HEK293 (cell line): ENCODE results near the gene GRID2.

ENCODE experiments used
- CTCF ChIA-PET: fragments of 350-600 bp; formaldehyde crosslinking; extraction: SDS; loops from one replicate; lab custom pipeline; 2021; ENCODE audit warnings: antibody characterized with exemption; lab: Yijun Ruan, JAX
- POLR2A ChIA-PET: fragments of 300-600 bp; formaldehyde crosslinking; extraction: SDS; loops from one replicate; lab custom pipeline; 2020; ENCODE audit warnings: antibody characterized with exemption, inconsistent platforms; lab: Yijun Ruan, JAX
- H3K27ac ChIP-seq: fragments of 200-500 bp; sonication (Bioruptor generic); 2 replicates; pipeline ENCODE4 v1.5.1; 2014; ENCODE audit warnings: low read depth, low read length, control low read depth, inconsistent platforms; ENCODE audit errors: extremely low read depth
- H3K36me3 ChIP-seq, 2 experiments: fragments of 200-500 bp in 1 of 2; sonication (Bioruptor generic) in 1 of 2; 1 replicate in 1 of 2; 2 replicates in 1 of 2; pipeline ENCODE4 v1.5.1; 2014 to 2017; ENCODE audit warnings: inconsistent platforms in 2 of 2, low read length in 2 of 2; ENCODE audit not compliant: control insufficient read depth in 2 of 2, insufficient read depth in 1 of 2
- H3K4me1 ChIP-seq: fragments of 200-500 bp; sonication (Bioruptor generic); 2 replicates; pipeline ENCODE4 v1.5.1; 2014; ENCODE audit warnings: mild to moderate bottlenecking, low read length, inconsistent platforms; ENCODE audit not compliant: control insufficient read depth, insufficient read depth
- H3K4me3 ChIP-seq: 2 replicates; pipeline ENCODE4 v1.5.1; 2011; ENCODE audit warnings: low read depth, mild to moderate bottlenecking, control low read depth, low read length, moderate library complexity
- H3K9me3 ChIP-seq: fragments of 200-500 bp; sonication (Bioruptor generic); 2 replicates; pipeline ENCODE4 v1.5.1; 2014; ENCODE audit warnings: low read depth, low read length, inconsistent platforms; ENCODE audit not compliant: control insufficient read depth, insufficient read depth
- ZBTB20 ChIP-seq: fragments of 450-650 bp; formaldehyde crosslinking; IDR thresholded peaks from 2 replicates; pipeline ENCODE4 v1.5.1; 2016; ENCODE audit warnings: missing biosample characterization, missing genetic modification characterization
- ZFP41 ChIP-seq: fragments of 450-650 bp; formaldehyde crosslinking; IDR thresholded peaks from 2 replicates; pipeline ENCODE4 v1.5.1; 2016; ENCODE audit warnings: missing biosample characterization, missing genetic modification characterization, borderline replicate concordance
- ZNF114 ChIP-seq: fragments of 450-650 bp; formaldehyde crosslinking; IDR thresholded peaks from 2 replicates; pipeline ENCODE4 v1.5.0; 2017; ENCODE audit warnings: missing biosample characterization, missing genetic modification characterization
- ZNF146 ChIP-seq: fragments of 450-650 bp; formaldehyde crosslinking; IDR thresholded peaks from 2 replicates; pipeline ENCODE4 v1.5.1; 2016; ENCODE audit warnings: missing biosample characterization, missing genetic modification characterization
- ZNF211 ChIP-seq: fragments of 450-650 bp; formaldehyde crosslinking; IDR thresholded peaks from 2 replicates; pipeline ENCODE4 v1.5.1; 2016; ENCODE audit warnings: low read depth, missing biosample characterization, missing genetic modification characterization
- ZNF239 ChIP-seq: fragments of 450-650 bp; formaldehyde crosslinking; IDR thresholded peaks from 2 replicates; pipeline ENCODE4 v1.5.1; 2016; ENCODE audit warnings: missing biosample characterization, missing genetic modification characterization
- ZNF266 ChIP-seq: fragments of 450-650 bp; formaldehyde crosslinking; IDR thresholded peaks from 2 replicates; pipeline ENCODE4 v1.5.1; 2016; ENCODE audit warnings: missing biosample characterization, missing genetic modification characterization, low read depth
- ZNF473 ChIP-seq: fragments of 450-650 bp; formaldehyde crosslinking; IDR thresholded peaks from 2 replicates; pipeline ENCODE4 v1.5.1; 2017; ENCODE audit warnings: missing biosample characterization, missing genetic modification characterization
- ZNF555 ChIP-seq: fragments of 450-650 bp; formaldehyde crosslinking; conservative IDR thresholded peaks from 2 replicates; pipeline ENCODE4 v1.5.1; 2017; ENCODE audit warnings: missing biosample characterization, mild to moderate bottlenecking, missing genetic modification characterization, inconsistent platforms
- ZNF558 ChIP-seq: fragments of 450-650 bp; formaldehyde crosslinking; IDR thresholded peaks from 2 replicates; pipeline ENCODE4 v1.5.1; 2016; ENCODE audit warnings: missing biosample characterization, missing genetic modification characterization
- ZNF654 ChIP-seq: fragments of 450-650 bp; formaldehyde crosslinking; IDR thresholded peaks from 2 replicates; pipeline ENCODE4 v1.5.1; 2016; ENCODE audit warnings: low read depth, missing biosample characterization, missing genetic modification characterization
- ZNF777 ChIP-seq: fragments of 450-650 bp; formaldehyde crosslinking; IDR thresholded peaks from 2 replicates; pipeline ENCODE4 v1.5.1; 2017; ENCODE audit warnings: missing biosample characterization, missing genetic modification characterization, borderline replicate concordance
- ZNF785 ChIP-seq: fragments of 450-650 bp; formaldehyde crosslinking; IDR thresholded peaks from 2 replicates; pipeline ENCODE4 v1.5.1; 2016; ENCODE audit warnings: missing biosample characterization, missing genetic modification characterization
- ZNF792 ChIP-seq: fragments of 450-650 bp; formaldehyde crosslinking; IDR thresholded peaks from 2 replicates; pipeline ENCODE4 v1.5.1; 2016; ENCODE audit warnings: missing biosample characterization, missing genetic modification characterization
- ZNF843 ChIP-seq: fragments of 450-650 bp; formaldehyde crosslinking; IDR thresholded peaks from 2 replicates; pipeline ENCODE4 v1.5.1; 2016; ENCODE audit warnings: missing biosample characterization, missing genetic modification characterization
- ZXDB ChIP-seq: fragments of 450-650 bp; formaldehyde crosslinking; IDR thresholded peaks from 2 replicates; pipeline ENCODE4 v1.5.1; 2016; ENCODE audit warnings: missing biosample characterization, missing genetic modification characterization
- TF ChIP-seq, protein P1 (sequence below): fragments of 450-650 bp; formaldehyde crosslinking; IDR thresholded peaks from 2 replicates; pipeline ENCODE4 v1.5.1; 2016; ENCODE audit warnings: missing biosample characterization, missing genetic modification characterization
- TF ChIP-seq, protein P2 (sequence below): fragments of 450-650 bp; formaldehyde crosslinking; IDR thresholded peaks from 2 replicates; pipeline ENCODE4 v1.5.1; 2017; ENCODE audit warnings: missing biosample characterization, missing genetic modification characterization
- TF ChIP-seq, protein P3 (sequence below): fragments of 450-650 bp; formaldehyde crosslinking; IDR thresholded peaks from 2 replicates; pipeline ENCODE4 v1.5.1; 2016; ENCODE audit warnings: missing biosample characterization, missing genetic modification characterization
- TF ChIP-seq, protein P4 (sequence below): fragments of 450-650 bp; formaldehyde crosslinking; conservative IDR thresholded peaks from 2 replicates; pipeline ENCODE4 v1.5.1; 2016; ENCODE audit warnings: low read depth, missing biosample characterization, missing genetic modification characterization
- TF ChIP-seq, protein P5 (sequence below): fragments of 450-650 bp; formaldehyde crosslinking; IDR thresholded peaks from 2 replicates; pipeline ENCODE4 v1.5.1; 2016; ENCODE audit warnings: missing biosample characterization, missing genetic modification characterization, borderline replicate concordance
- TF ChIP-seq, protein P6 (sequence below): fragments of 450-650 bp; formaldehyde crosslinking; IDR thresholded peaks from 2 replicates; pipeline ENCODE4 v1.5.1; 2016; ENCODE audit warnings: missing biosample characterization, missing genetic modification characterization

Gene GRID2

GRCh38 chr4:92812652-92813051, 508.9 kb downstream of the GRID2 start:
- ChIA-PET POLR2A (no interaction called here), CTCF (no interaction called here)
- no peak overlapping the region for H3K4me3 ChIP-seq
- H3K27ac ChIP-seq = no peak overlapping the region
- TF ChIP-seq, protein P1, sequence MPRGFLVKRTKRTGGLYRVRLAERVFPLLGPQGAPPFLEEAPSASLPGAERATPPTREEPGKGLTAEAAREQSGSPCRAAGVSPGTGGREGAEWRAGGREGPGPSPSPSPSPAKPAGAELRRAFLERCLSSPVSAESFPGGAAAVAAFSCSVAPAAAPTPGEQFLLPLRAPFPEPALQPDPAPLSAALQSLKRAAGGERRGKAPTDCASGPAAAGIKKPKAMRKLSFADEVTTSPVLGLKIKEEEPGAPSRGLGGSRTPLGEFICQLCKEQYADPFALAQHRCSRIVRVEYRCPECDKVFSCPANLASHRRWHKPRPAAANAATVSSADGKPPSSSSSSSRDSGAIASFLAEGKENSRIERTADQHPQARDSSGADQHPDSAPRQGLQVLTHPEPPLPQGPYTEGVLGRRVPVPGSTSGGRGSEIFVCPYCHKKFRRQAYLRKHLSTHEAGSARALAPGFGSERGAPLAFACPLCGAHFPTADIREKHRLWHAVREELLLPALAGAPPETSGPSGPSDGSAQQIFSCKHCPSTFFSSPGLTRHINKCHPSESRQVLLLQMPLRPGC (tag by site-specific recombination) = no peak
- no peak for TF ChIP-seq ZNF558 (tag by site-specific recombination)
- TF ChIP-seq ZNF792 = no peak
- no peak for TF ChIP-seq ZNF114 (tag by site-specific recombination)
- no peak for TF ChIP-seq ZNF843 (tag by site-specific recombination)
- TF ChIP-seq, protein P2, sequence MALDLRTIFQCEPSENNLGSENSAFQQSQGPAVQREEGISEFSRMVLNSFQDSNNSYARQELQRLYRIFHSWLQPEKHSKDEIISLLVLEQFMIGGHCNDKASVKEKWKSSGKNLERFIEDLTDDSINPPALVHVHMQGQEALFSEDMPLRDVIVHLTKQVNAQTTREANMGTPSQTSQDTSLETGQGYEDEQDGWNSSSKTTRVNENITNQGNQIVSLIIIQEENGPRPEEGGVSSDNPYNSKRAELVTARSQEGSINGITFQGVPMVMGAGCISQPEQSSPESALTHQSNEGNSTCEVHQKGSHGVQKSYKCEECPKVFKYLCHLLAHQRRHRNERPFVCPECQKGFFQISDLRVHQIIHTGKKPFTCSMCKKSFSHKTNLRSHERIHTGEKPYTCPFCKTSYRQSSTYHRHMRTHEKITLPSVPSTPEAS (tag by site-specific recombination) = no peak
- TF ChIP-seq ZNF211 = no peak
- TF ChIP-seq ZNF473 (tag by site-specific recombination) = no peak
- TF ChIP-seq ZXDB = no peak
- TF ChIP-seq, protein P3, sequence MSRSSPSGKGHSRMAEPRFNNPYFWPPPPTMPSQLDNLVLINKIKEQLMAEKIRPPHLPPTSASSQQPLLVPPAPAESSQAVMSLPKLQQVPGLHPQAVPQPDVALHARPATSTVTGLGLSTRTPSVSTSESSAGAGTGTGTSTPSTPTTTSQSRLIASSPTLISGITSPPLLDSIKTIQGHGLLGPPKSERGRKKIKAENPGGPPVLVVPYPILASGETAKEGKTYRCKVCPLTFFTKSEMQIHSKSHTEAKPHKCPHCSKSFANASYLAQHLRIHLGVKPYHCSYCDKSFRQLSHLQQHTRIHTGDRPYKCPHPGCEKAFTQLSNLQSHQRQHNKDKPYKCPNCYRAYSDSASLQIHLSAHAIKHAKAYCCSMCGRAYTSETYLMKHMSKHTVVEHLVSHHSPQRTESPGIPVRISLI (tag by site-specific recombination) = no peak
- TF ChIP-seq, protein P4, sequence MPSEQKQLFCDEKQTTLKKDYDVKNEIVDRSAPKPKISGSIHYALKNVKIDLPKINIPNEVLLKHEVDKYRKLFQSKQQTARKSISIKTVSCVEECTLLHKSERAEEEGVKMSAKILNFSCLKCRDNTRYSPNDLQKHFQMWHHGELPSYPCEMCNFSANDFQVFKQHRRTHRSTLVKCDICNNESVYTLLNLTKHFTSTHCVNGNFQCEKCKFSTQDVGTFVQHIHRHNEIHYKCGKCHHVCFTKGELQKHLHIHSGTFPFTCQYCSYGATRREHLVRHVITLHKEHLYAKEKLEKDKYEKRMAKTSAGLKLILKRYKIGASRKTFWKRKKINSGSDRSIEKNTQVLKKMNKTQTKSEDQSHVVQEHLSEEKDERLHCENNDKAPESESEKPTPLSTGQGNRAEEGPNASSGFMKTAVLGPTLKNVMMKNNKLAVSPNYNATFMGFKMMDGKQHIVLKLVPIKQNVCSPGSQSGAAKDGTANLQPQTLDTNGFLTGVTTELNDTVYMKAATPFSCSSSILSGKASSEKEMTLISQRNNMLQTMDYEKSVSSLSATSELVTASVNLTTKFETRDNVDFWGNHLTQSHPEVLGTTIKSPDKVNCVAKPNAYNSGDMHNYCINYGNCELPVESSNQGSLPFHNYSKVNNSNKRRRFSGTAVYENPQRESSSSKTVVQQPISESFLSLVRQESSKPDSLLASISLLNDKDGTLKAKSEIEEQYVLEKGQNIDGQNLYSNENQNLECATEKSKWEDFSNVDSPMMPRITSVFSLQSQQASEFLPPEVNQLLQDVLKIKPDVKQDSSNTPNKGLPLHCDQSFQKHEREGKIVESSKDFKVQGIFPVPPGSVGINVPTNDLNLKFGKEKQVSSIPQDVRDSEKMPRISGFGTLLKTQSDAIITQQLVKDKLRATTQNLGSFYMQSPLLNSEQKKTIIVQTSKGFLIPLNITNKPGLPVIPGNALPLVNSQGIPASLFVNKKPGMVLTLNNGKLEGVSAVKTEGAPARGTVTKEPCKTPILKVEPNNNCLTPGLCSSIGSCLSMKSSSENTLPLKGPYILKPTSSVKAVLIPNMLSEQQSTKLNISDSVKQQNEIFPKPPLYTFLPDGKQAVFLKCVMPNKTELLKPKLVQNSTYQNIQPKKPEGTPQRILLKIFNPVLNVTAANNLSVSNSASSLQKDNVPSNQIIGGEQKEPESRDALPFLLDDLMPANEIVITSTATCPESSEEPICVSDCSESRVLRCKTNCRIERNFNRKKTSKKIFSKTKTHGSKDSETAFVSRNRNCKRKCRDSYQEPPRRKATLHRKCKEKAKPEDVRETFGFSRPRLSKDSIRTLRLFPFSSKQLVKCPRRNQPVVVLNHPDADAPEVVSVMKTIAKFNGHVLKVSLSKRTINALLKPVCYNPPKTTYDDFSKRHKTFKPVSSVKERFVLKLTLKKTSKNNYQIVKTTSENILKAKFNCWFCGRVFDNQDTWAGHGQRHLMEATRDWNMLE = no peak
- no peaks in the 10 kb centered on the region for H3K36me3 ChIP-seq
- H3K9me3 ChIP-seq = no peaks in the 10 kb centered on the region
- no peaks in the 10 kb centered on the region for H3K4me1 ChIP-seq

GRCh38 chr4:92814677-92815076, 510.9 kb downstream of the GRID2 start:
- Histone ChIP-seq H3K27ac (no peak overlapping the region), H3K9me3 (no peaks in the 10 kb centered on the region), H3K4me1 (no peaks in the 10 kb centered on the region), H3K4me3 (no peak overlapping the region), H3K36me3 (no peaks in the 10 kb centered on the region)
- ChIA-PET CTCF (interaction anchor here (0.7 kb wide), 1 partner anchor 544 kb away, joined by 3 read pairs; no protein-coding TSS in a partner anchor), POLR2A (no interaction called here)
- no peak for TF ChIP-seq ZNF555
- TF ChIP-seq ZNF654 (tag by site-specific recombination) = no peak
- TF ChIP-seq ZBTB20 (tag by site-specific recombination) = no peak
- TF ChIP-seq, protein P5, sequence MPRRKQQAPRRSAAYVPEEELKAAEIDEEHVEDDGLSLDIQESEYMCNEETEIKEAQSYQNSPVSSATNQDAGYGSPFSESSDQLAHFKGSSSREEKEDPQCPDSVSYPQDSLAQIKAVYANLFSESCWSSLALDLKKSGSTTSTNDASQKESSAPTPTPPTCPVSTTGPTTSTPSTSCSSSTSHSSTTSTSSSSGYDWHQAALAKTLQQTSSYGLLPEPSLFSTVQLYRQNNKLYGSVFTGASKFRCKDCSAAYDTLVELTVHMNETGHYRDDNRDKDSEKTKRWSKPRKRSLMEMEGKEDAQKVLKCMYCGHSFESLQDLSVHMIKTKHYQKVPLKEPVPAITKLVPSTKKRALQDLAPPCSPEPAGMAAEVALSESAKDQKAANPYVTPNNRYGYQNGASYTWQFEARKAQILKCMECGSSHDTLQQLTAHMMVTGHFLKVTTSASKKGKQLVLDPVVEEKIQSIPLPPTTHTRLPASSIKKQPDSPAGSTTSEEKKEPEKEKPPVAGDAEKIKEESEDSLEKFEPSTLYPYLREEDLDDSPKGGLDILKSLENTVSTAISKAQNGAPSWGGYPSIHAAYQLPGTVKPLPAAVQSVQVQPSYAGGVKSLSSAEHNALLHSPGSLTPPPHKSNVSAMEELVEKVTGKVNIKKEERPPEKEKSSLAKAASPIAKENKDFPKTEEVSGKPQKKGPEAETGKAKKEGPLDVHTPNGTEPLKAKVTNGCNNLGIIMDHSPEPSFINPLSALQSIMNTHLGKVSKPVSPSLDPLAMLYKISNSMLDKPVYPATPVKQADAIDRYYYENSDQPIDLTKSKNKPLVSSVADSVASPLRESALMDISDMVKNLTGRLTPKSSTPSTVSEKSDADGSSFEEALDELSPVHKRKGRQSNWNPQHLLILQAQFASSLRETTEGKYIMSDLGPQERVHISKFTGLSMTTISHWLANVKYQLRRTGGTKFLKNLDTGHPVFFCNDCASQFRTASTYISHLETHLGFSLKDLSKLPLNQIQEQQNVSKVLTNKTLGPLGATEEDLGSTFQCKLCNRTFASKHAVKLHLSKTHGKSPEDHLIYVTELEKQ = no peak
- no peak for TF ChIP-seq ZNF777
- no peak for TF ChIP-seq ZNF146
- TF ChIP-seq, protein P6, sequence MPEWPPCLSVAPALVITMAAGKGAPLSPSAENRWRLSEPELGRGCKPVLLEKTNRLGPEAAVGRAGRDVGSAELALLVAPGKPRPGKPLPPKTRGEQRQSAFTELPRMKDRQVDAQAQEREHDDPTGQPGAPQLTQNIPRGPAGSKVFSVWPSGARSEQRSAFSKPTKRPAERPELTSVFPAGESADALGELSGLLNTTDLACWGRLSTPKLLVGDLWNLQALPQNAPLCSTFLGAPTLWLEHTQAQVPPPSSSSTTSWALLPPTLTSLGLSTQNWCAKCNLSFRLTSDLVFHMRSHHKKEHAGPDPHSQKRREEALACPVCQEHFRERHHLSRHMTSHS (tag by site-specific recombination) = no peak
- no peak for TF ChIP-seq ZNF266
- TF ChIP-seq ZFP41 (tag by site-specific recombination) = no peak
- TF ChIP-seq ZNF785 (tag by site-specific recombination) = no peak
- no peak for TF ChIP-seq ZNF239
